Effector memory CD8-positive, alpha-beta T cell (primary cell): ENCODE results near the gene PROCA1.

Source experiments
- ATAC-seq: fragments of 150-1000 bp; cut with Tn5 transposase; replicated peaks from 2 replicates; pipeline ENCODE4 v1.10.0; 2021; ENCODE audit warnings: mild to moderate bottlenecking, moderate library complexity
- DNase-seq, 3 experiments: peaks; one replicate each; pipeline ENCODE4 v3.0.0; 2021
- H3K27ac Mint-ChIP-seq, 2 donors: one replicate each; pipeline ENCODE4 v1.8.0; 2022; ENCODE audit warnings: mild to moderate bottlenecking in 2 of 2, mixed read lengths in 2 of 2, moderate library complexity in 2 of 2
- H3K27me3 Mint-ChIP-seq, 2 donors: one replicate each; pipeline ENCODE4 v1.8.0; 2022; ENCODE audit warnings: mixed read lengths in 2 of 2
- H3K36me3 Mint-ChIP-seq: one replicate; pipeline ENCODE4 v1.8.0; 2022; ENCODE audit warnings: mild to moderate bottlenecking, moderate library complexity, mixed read lengths; ENCODE audit not compliant: insufficient read depth
- H3K4me1 Mint-ChIP-seq, 2 donors: one replicate each; pipeline ENCODE4 v1.8.0; 2022; ENCODE audit warnings: low read depth in 2 of 2, mixed read lengths in 2 of 2
- H3K4me3 Mint-ChIP-seq, 2 donors: one replicate each; pipeline ENCODE4 v1.8.0; 2022; ENCODE audit warnings: mild to moderate bottlenecking in 2 of 2, mixed read lengths in 2 of 2, moderate library complexity in 2 of 2
- H3K9me3 Mint-ChIP-seq, 2 donors: one replicate each; pipeline ENCODE4 v1.8.0; 2022; ENCODE audit warnings: mixed read lengths in 2 of 2

PROCA1 gene

GRCh38 chr17:28747801-28748750, 36.4 kb upstream of the PROCA1 start:
- Mint-ChIP-seq H3K27ac (peak overlapping the region; percentile 46 to 82), H3K27me3 (no peaks in the 10 kb centered on the region), H3K36me3 (peaks cover 53% of the 10 kb centered on the region), H3K4me3 (no peak overlapping the region), H3K4me1 (peaks cover 12 to 14% of the 10 kb centered on the region in 2 donors), H3K9me3 (no peaks in the 10 kb centered on the region)
- ATAC-seq (no peak), DNase-seq (no peak)

- no peak for DNase-seq
- no peak overlapping the region for H3K4me3 Mint-ChIP-seq
- no peaks in the 10 kb centered on the region for H3K9me3 Mint-ChIP-seq
- H3K36me3 Mint-ChIP-seq: peaks cover 58% of the 10 kb centered on the region
- no peaks in the 10 kb centered on the region for H3K27me3 Mint-ChIP-seq
- H3K27ac Mint-ChIP-seq: peak overlapping the region in 1 of 2 donors; percentile 82
- ATAC-seq: no peak
- H3K4me1 Mint-ChIP-seq: peaks cover 12 to 14% of the 10 kb centered on the region in 2 donors
Measured at GRCh38 chr17:28747051-28747691, 35.5 kb upstream of the PROCA1 start.

GRCh38 chr17:28746611-28747050, 34.9 kb upstream of the PROCA1 start:
- Mint-ChIP-seq H3K27me3 (no peaks in the 10 kb centered on the region), H3K4me3 (no peak overlapping the region), H3K27ac (peak overlapping the region in 1 of 2 donors; percentile 82), H3K36me3 (peaks cover 59% of the 10 kb centered on the region), H3K4me1 (peaks cover 12 to 14% of the 10 kb centered on the region in 2 donors), H3K9me3 (no peaks in the 10 kb centered on the region)
- ATAC-seq (no peak), DNase-seq (no peak)

- Mint-ChIP-seq H3K4me3 (peak overlapping the region; percentile 80), H3K36me3 (peaks cover 53% of the 10 kb centered on the region), H3K27ac (peak overlapping the region; percentile 82 to 92), H3K9me3 (no peaks in the 10 kb centered on the region), H3K4me1 (peaks cover 12 to 14% of the 10 kb centered on the region in 2 donors), H3K27me3 (no peaks in the 10 kb centered on the region)
- ATAC-seq (no peak), DNase-seq (no peak)
Measured at GRCh38 chr17:28745786-28746411, 34.2 kb upstream of the PROCA1 start.

GRCh38 chr17:28744972-28745785, 33.5 kb upstream of the PROCA1 start:
- ATAC-seq (peak; percentile 4), DNase-seq (peak in 1 of 3 experiments; percentile 30)
- Mint-ChIP-seq H3K27me3 (no peaks in the 10 kb centered on the region), H3K36me3 (peaks cover 52% of the 10 kb centered on the region), H3K27ac (peak overlapping the region; percentile 82 to 92), H3K4me3 (peak overlapping the region; percentile 80), H3K9me3 (no peaks in the 10 kb centered on the region), H3K4me1 (peaks cover 12 to 14% of the 10 kb centered on the region in 2 donors)

GRCh38 chr17:28744104-28744971, 32.6 kb upstream of the PROCA1 start:
- Mint-ChIP-seq H3K4me3 (peak overlapping the region; percentile 80), H3K4me1 (peaks cover 11 to 12% of the 10 kb centered on the region in 2 donors), H3K27me3 (no peaks in the 10 kb centered on the region), H3K27ac (peak overlapping the region; percentile 82 to 92), H3K9me3 (no peaks in the 10 kb centered on the region), H3K36me3 (peaks cover 46% of the 10 kb centered on the region)
- DNase-seq (peak; percentile 32 to 42 (median 34)), ATAC-seq (peak; percentile 43)

GRCh38 chr17:28743243-28744103, 31.8 kb upstream of the PROCA1 start, which contains the start of gene TRAF4:
TSS of gene TRAF4 (plus strand) at chr17:28744011. CDS start at chr17:28744113, 102 bp downstream.
- H3K27me3 Mint-ChIP-seq: no peaks in the 10 kb centered on the region
- H3K27ac Mint-ChIP-seq: peak within 1 kb of the TSS; percentile 82 to 92
- ATAC-seq (peak; percentile 90), DNase-seq (peak; percentile 59 to 64 (median 63))
- peak within 1 kb of the TSS; percentile 80 for H3K4me3 Mint-ChIP-seq
- H3K4me1 Mint-ChIP-seq: peaks cover 12 to 13% of the 10 kb centered on the region in 2 donors
- H3K36me3 Mint-ChIP-seq: peaks cover 38% of the 10 kb centered on the region
- H3K9me3 Mint-ChIP-seq: no peaks in the 10 kb centered on the region

- H3K4me1 Mint-ChIP-seq: peaks cover 9 to 12% of the 10 kb centered on the region in 2 donors
- no peak for ATAC-seq
Measured at GRCh38 chr17:28741358-28742349, 30.0 kb upstream of the PROCA1 start.

GRCh38 chr17:28740406-28741357, 29.0 kb upstream of the PROCA1 start:
- Mint-ChIP-seq H3K9me3 (no peaks in the 10 kb centered on the region), H3K36me3 (peaks cover 27% of the 10 kb centered on the region), H3K4me3 (no peak overlapping the region), H3K27ac (no peak overlapping the region), H3K4me1 (peaks cover 7 to 12% of the 10 kb centered on the region in 2 donors), H3K27me3 (no peaks in the 10 kb centered on the region)
- ATAC-seq (no peak), DNase-seq (no peak)

More at GRCh38 chr17:28741358-28742349, 30.0 kb upstream of the PROCA1 start:
- Mint-ChIP-seq H3K4me3 (peak overlapping the region in 1 of 2 donors; percentile 66), H3K27me3 (no peaks in the 10 kb centered on the region), H3K36me3 (peaks cover 27% of the 10 kb centered on the region), H3K9me3 (no peaks in the 10 kb centered on the region), H3K27ac (no peak overlapping the region)
- DNase-seq: no peak
